GM18505 (cell line): ENCODE data around the gene GATA2.

Experiments
- ATAC-seq: cut with Tn5 transposase; IDR thresholded peaks from one replicate; pipeline ENCODE4 v1.9.1; 2021; ENCODE audit not compliant: unreplicated experiment
- POLR2A ChIP-seq: IDR thresholded peaks from 4 replicates; pipeline ENCODE4 v1.6.1; 2011; ENCODE audit warnings: borderline replicate concordance; ENCODE audit not compliant: insufficient read depth, insufficient read length; ENCODE audit errors: extremely low read depth

The GATA2 gene

GRCh38 chr3:128445357-128445756 lies 47.6 kb downstream of the GATA2 start:
- no peak for TF ChIP-seq POLR2A
- ATAC-seq: no peak

- no peak for TF ChIP-seq POLR2A
- no peak for ATAC-seq
Measured at GRCh38 chr3:128443771-128444170, 49.2 kb downstream of the GATA2 start.

- TF ChIP-seq POLR2A: no peak
Measured at GRCh38 chr3:128442949-128443348, 50.1 kb downstream of the GATA2 start.

GRCh38 chr3:128442070-128442469 lies 50.9 kb downstream of the GATA2 start:
- TF ChIP-seq POLR2A: no peak
- no peak for ATAC-seq

More at GRCh38 chr3:128442949-128443348, 50.1 kb downstream of the GATA2 start:
- ATAC-seq: no peak

- TF ChIP-seq POLR2A: no peak
- no peak for ATAC-seq
Measured at GRCh38 chr3:128439226-128439625, 53.8 kb downstream of the GATA2 start.

- ATAC-seq: no peak
- no peak for TF ChIP-seq POLR2A
Measured at GRCh38 chr3:128438488-128439072, 54.4 kb downstream of the GATA2 start.

GRCh38 chr3:128436214-128436613 lies 56.8 kb downstream of the GATA2 start:
- no peak for TF ChIP-seq POLR2A
- ATAC-seq: no peak

GRCh38 chr3:128435561-128435960 lies 57.4 kb downstream of the GATA2 start:
- no peak for ATAC-seq
- TF ChIP-seq POLR2A: no peak

- no peak for TF ChIP-seq POLR2A
- ATAC-seq: no peak
Measured at GRCh38 chr3:128435058-128435457, 57.9 kb downstream of the GATA2 start.

GRCh38 chr3:128434524-128434923 lies 58.5 kb downstream of the GATA2 start:
- no peak for ATAC-seq
- TF ChIP-seq POLR2A: no peak

- no peak for ATAC-seq
- no peak for TF ChIP-seq POLR2A
Measured at GRCh38 chr3:128433837-128434165, 59.2 kb downstream of the GATA2 start.

- no peak for TF ChIP-seq POLR2A
- ATAC-seq: no peak
Measured at GRCh38 chr3:128432971-128433836, 59.8 kb downstream of the GATA2 start.

GRCh38 chr3:128432301-128432970 lies 60.6 kb downstream of the GATA2 start:
- no peak for TF ChIP-seq POLR2A
- ATAC-seq: no peak
